ENCODE results near the gene CIT.
A peak's percentile ranks its signal among the peaks of the same experiment; 100 is the strongest.

Gene CIT

GRCh38 chr12:119683816-119684215 lies 193.3 kb downstream of the CIT start:
- no peak overlapping the region for H3K4me3 ChIP-seq (ENCODE audit: low read depth, low read length)
- POLR2A ChIA-PET, result no interaction called here
- H3K27ac ChIP-seq (ENCODE audit: extremely low read depth, low read depth, low read length), result no peak overlapping the region
- H3K9me3 ChIP-seq (ENCODE audit: control insufficient read depth, insufficient read depth, low read depth, low read length), result no peaks in the 10 kb centered on the region
- CTCF ChIA-PET, result no interaction called here
- peaks cover 5 to 60% of the 10 kb centered on the region in 2 experiments for H3K36me3 ChIP-seq (ENCODE audit: control insufficient read depth in 2 of 2, insufficient read depth in 1 of 2, low read length in 2 of 2)
- no peaks in the 10 kb centered on the region for H3K4me1 ChIP-seq (ENCODE audit: control insufficient read depth, insufficient read depth, low read length)
- no peak for TF ChIP-seq OSR2 (tag by site-specific recombination; IDR thresholded peaks at IDR 0.05)
- TF ChIP-seq ZNF596 (tag by site-specific recombination; IDR thresholded peaks at IDR 0.05), result no peak
- no peak for TF ChIP-seq ZNF792 (tag by site-specific recombination; IDR thresholded peaks at IDR 0.05)
- TF ChIP-seq ZNF518A (tag by site-specific recombination; conservative IDR thresholded peaks at IDR 0.05; ENCODE audit: low read depth), result no peak
- TF ChIP-seq ZSCAN23 (tag by site-specific recombination; IDR thresholded peaks at IDR 0.05), result no peak
- no peak for TF ChIP-seq ZNF155 (tag by site-specific recombination; IDR thresholded peaks at IDR 0.05)
- no peak for TF ChIP-seq MEIS1 (CRISPR knock-in tag; IDR thresholded peaks at IDR 0.05; ENCODE audit: borderline replicate concordance)
- TF ChIP-seq GLI2 (tag by site-specific recombination; IDR thresholded peaks at IDR 0.05; ENCODE audit: borderline replicate concordance, low read depth), result no peak
- TF ChIP-seq HOXD13 (CRISPR knock-in tag; IDR thresholded peaks at IDR 0.05; ENCODE audit: borderline replicate concordance), result no peak
- TF ChIP-seq ZNF426 (tag by site-specific recombination; IDR thresholded peaks at IDR 0.05), result no peak
- no peak for TF ChIP-seq OVOL3 (tag by site-specific recombination; IDR thresholded peaks at IDR 0.05)
- TF ChIP-seq ZNF354C (tag by site-specific recombination; IDR thresholded peaks at IDR 0.05; ENCODE audit: borderline replicate concordance, low read depth), result no peak
- no peak for TF ChIP-seq ZNF561 (tag by site-specific recombination; IDR thresholded peaks at IDR 0.05; ENCODE audit: borderline replicate concordance)
- TF ChIP-seq ZNF747 (tag by site-specific recombination; IDR thresholded peaks at IDR 0.05), result no peak
- TF ChIP-seq ZBTB1 (tag by site-specific recombination; IDR thresholded peaks at IDR 0.05), result no peak

GRCh38 chr12:119683413-119683812 lies 193.7 kb downstream of the CIT start:
- no peak overlapping the region for H3K27ac ChIP-seq (ENCODE audit: extremely low read depth, low read depth, low read length)
- POLR2A ChIA-PET, result no interaction called here
- H3K9me3 ChIP-seq (ENCODE audit: control insufficient read depth, insufficient read depth, low read depth, low read length), result no peaks in the 10 kb centered on the region
- H3K36me3 ChIP-seq (ENCODE audit: control insufficient read depth in 2 of 2, insufficient read depth in 1 of 2, low read length in 2 of 2), result peaks cover 9 to 60% of the 10 kb centered on the region in 2 experiments; a peak in 2 of 3 replicates
- CTCF ChIA-PET, result no interaction called here
- H3K4me1 ChIP-seq (ENCODE audit: control insufficient read depth, insufficient read depth, low read length), result no peaks in the 10 kb centered on the region
- TF ChIP-seq ZNF423 (tag by site-specific recombination; IDR thresholded peaks at IDR 0.05) (no peak), ZBTB6 (tag by site-specific recombination; IDR thresholded peaks at IDR 0.05) (peak; percentile 67), ZNF785 (tag by site-specific recombination; IDR thresholded peaks at IDR 0.05) (no peak)
- no peak overlapping the region for H3K4me3 ChIP-seq (ENCODE audit: low read depth, low read length)
